ENCODE measurements around the gene CYTH1. TPM values are rescaled to one million over a fixed set of nuclear protein-coding genes. Genes with fewer than 3 reads are reported as not detected.

The CYTH1 gene
- total and polyA plus RNA-seq, 2 donors (not counting 1 experiment from before 2014, with no cell fraction given), result 255 to 353 TPM

DNA sequence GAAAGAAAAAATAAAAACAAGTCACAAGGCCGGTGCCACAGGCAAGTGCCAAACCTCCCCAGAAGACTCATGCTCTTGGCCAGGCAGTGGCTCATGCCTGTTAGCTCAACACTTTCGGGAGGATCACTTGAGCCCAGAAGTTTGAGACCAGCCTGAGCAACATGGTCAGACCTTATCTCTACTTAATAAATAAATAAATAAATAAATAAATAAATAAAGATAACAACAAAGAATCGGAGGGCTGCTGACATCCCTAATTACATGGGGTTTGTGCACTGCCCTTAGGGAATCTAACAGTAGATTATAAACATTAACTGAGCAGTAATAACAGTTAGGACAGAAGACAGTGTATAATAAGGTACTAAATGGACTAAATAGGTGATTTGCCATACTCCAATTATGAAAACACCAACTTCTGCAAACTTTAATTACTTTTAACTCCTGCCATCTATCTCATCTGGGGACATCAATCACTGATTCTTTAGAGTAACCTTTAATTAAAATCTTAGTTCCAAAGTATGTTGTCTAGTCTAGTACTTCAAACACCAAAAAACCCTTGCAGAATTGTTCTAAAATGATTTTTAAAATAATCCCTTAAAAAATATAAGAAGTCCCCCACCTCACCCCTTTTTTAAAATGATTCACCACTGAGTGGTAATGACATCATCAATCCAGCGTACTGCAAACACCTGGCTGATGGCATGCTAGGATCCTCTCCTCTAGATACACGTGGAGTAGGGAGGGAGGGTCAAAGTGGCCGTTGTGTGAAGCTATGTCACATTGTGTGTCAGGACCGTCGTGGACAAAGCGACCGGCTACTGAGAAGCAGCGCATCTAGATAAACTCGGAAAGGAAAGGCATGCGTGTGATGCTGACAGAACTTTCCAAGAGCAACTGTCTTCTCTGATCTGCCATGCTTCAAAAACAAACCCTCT is 28.5 kb downstream of the CYTH1 start:
- no peak overlapping the region for H2AFZ ChIP-seq (ENCODE audit: insufficient read depth, low read depth, low read length, poor library complexity, severe bottlenecking)
- no peak for DNase-seq
- WGBS (ENCODE audit: insufficient coverage), result 93% methylated on average over 9 of the region's 13 CpGs
- peak overlapping the region; percentile 38 for H3K4me2 ChIP-seq (replicated peaks; ENCODE audit: low read depth, low read length, poor library complexity, severe bottlenecking)
- ChIA-PET POLR2A (interaction anchor here (1.1 kb wide), 1 partner anchor 26 kb away, joined by 3 read pairs; no protein-coding TSS in a partner anchor), CTCF (interaction anchor here (1.4 to 7.2 kb wide), 4 partner anchors 8 to 45 kb away, joined by 4 to 46 read pairs (median 6); no protein-coding TSS in a partner anchor)
- Mint-ChIP-seq H3K27me3 (no peaks in the 10 kb centered on the region), H3K4me3 (peak overlapping the region; percentile 37), H3K9me3 (ENCODE audit: insufficient read depth) (no peaks in the 10 kb centered on the region), H3K27ac (peak overlapping the region; percentile 55), H3K4me1 (peaks cover 76% of the 10 kb centered on the region)
- H4K20me1 ChIP-seq (ENCODE audit: control insufficient read depth, insufficient read depth, low read length, poor library complexity, severe bottlenecking), result peaks cover 16% of the 10 kb centered on the region
- no peak overlapping the region for H3K4me3 ChIP-seq (ENCODE audit: control extremely low read depth in 1 of 5, extremely low read depth in 1 of 5, insufficient read depth in 1 of 5, low read depth in 2 of 5, low read length in 4 of 5)
- no peak overlapping the region for H3K9ac ChIP-seq (ENCODE audit: low read length)
- no peak for ATAC-seq (ENCODE audit: low read depth)
- intact Hi-C loops (cut with micrococcal nuclease), result no loop called here
- no peaks in the 10 kb centered on the region for H3K9me3 ChIP-seq (ENCODE audit: control extremely low read depth in 1 of 3, control insufficient read depth in 2 of 3, insufficient read depth in 1 of 3, low read length in 2 of 3)
- peaks cover 82 to 95% of the 10 kb centered on the region in 2 donors for H3K4me1 ChIP-seq (ENCODE audit: control insufficient read depth in 2 of 2, insufficient read depth in 2 of 2, low read length in 2 of 2)
- no peaks in the 10 kb centered on the region for H3K36me3 ChIP-seq (replicated peaks in 1 of 2; ENCODE audit: control extremely low read depth in 1 of 2, control insufficient read depth in 1 of 2, extremely low read depth in 1 of 2, insufficient read depth in 2 of 2, low read length in 1 of 2)
- H3K27me3 ChIP-seq (replicated peaks in 1 of 4; ENCODE audit: control extremely low read depth in 1 of 4, control insufficient read depth in 3 of 4, insufficient read depth in 4 of 4, low read length in 3 of 4), result no peaks in the 10 kb centered on the region
- H3K79me2 ChIP-seq (ENCODE audit: control insufficient read depth, insufficient read depth, low read length), result peaks cover 99% of the 10 kb centered on the region
- no peak for TF ChIP-seq EZH2 (IDR thresholded peaks at IDR 0.05; ENCODE audit: borderline replicate concordance, insufficient read depth, low read depth, low read length, poor library complexity, severe bottlenecking)
- TF ChIP-seq, protein P1, sequence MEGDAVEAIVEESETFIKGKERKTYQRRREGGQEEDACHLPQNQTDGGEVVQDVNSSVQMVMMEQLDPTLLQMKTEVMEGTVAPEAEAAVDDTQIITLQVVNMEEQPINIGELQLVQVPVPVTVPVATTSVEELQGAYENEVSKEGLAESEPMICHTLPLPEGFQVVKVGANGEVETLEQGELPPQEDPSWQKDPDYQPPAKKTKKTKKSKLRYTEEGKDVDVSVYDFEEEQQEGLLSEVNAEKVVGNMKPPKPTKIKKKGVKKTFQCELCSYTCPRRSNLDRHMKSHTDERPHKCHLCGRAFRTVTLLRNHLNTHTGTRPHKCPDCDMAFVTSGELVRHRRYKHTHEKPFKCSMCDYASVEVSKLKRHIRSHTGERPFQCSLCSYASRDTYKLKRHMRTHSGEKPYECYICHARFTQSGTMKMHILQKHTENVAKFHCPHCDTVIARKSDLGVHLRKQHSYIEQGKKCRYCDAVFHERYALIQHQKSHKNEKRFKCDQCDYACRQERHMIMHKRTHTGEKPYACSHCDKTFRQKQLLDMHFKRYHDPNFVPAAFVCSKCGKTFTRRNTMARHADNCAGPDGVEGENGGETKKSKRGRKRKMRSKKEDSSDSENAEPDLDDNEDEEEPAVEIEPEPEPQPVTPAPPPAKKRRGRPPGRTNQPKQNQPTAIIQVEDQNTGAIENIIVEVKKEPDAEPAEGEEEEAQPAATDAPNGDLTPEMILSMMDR (IDR thresholded peaks at IDR 0.05), result no peak
- peak overlapping the region in 1 of 2 donors; percentile 15 for H3K27ac ChIP-seq (ENCODE audit: low read length in 2 of 2)

All from B cell (primary cell).